Ishikawa (cell line): ENCODE results near the gene TMEM178B.
A peak's percentile ranks its signal among the peaks of the same experiment; 100 is the strongest.

Experiments used
- CEBPB ChIP-seq: IDR thresholded peaks from 2 replicates; pipeline ENCODE4 v1.6.1; 2012
- CREB1 ChIP-seq: IDR thresholded peaks from 2 replicates; pipeline ENCODE4 v1.6.1; 2012; ENCODE audit warnings: low read depth
- EGR1 ChIP-seq: IDR thresholded peaks from 2 replicates; pipeline ENCODE4 v1.6.1; 2012
- EP300 ChIP-seq: IDR thresholded peaks from 2 replicates; pipeline ENCODE4 v1.6.1; 2012; ENCODE audit warnings: borderline replicate concordance
- FOXM1 ChIP-seq: IDR thresholded peaks from 2 replicates; pipeline ENCODE4 v1.6.1; 2012; ENCODE audit warnings: low read depth, borderline replicate concordance
- MAX ChIP-seq: IDR thresholded peaks from 2 replicates; pipeline ENCODE4 v1.6.1; 2012
- NFIC ChIP-seq: IDR thresholded peaks from 2 replicates; pipeline ENCODE4 v1.6.1; 2012
- RAD21 ChIP-seq: IDR thresholded peaks from 2 replicates; pipeline ENCODE4 v1.6.1; 2012; ENCODE audit warnings: low read depth
- REST ChIP-seq: IDR thresholded peaks from 2 replicates; pipeline ENCODE4 v1.6.1; 2012; ENCODE audit warnings: low read depth, mild to moderate bottlenecking
- TAF1 ChIP-seq: IDR thresholded peaks from 2 replicates; pipeline ENCODE4 v1.6.1; 2012; ENCODE audit warnings: low read depth, mild to moderate bottlenecking
- TCF12 ChIP-seq: IDR thresholded peaks from 2 replicates; pipeline ENCODE4 v1.6.1; 2012; ENCODE audit warnings: low read depth
- TEAD4 ChIP-seq: IDR thresholded peaks from 2 replicates; pipeline ENCODE4 v1.6.1; 2012
- USF1 ChIP-seq: IDR thresholded peaks from 2 replicates; pipeline ENCODE4 v1.6.1; 2012
- YY1 ChIP-seq: IDR thresholded peaks from 2 replicates; pipeline ENCODE4 v1.6.1; 2012; ENCODE audit warnings: low read depth
- ZBTB7A ChIP-seq: IDR thresholded peaks from 2 replicates; pipeline ENCODE4 v1.6.1; 2012; ENCODE audit warnings: low read depth

Gene TMEM178B

GRCh38 chr7:141042222-141043193 is 31.4 kb upstream of the TMEM178B start:
- TF ChIP-seq REST (no peak), TAF1 (no peak), TEAD4 (no peak), MAX (no peak), EP300 (no peak), NFIC (no peak), EGR1 (no peak), TCF12 (no peak), FOXM1 (no peak), USF1 (no peak)

GRCh38 chr7:141043616-141044015 is 30.2 kb upstream of the TMEM178B start:
- TF ChIP-seq TEAD4 (no peak), USF1 (no peak), CREB1 (no peak), EGR1 (no peak), FOXM1 (no peak), REST (no peak), CEBPB (no peak), TAF1 (no peak), RAD21 (no peak), YY1 (no peak), EP300 (no peak)

- TF ChIP-seq TEAD4 (peak; percentile 61), USF1 (no peak), TAF1 (no peak), YY1 (no peak)
Measured at GRCh38 chr7:141045126-141045841, 28.6 kb upstream of the TMEM178B start.

GRCh38 chr7:141045842-141046620 is 27.8 kb upstream of the TMEM178B start:
- TF ChIP-seq REST (no peak), TAF1 (no peak), YY1 (no peak), TEAD4 (no peak), CREB1 (no peak), EP300 (no peak), EGR1 (no peak), FOXM1 (no peak), RAD21 (no peak), NFIC (no peak), TCF12 (no peak), MAX (no peak), USF1 (no peak), ZBTB7A (no peak), CEBPB (no peak)
